Esophagus squamous epithelium (tissue), 4 donors: Measurements from ENCODE around the gene CHST14.

Experiments
- POLR2A ChIP-seq, 4 donors: fragments of 450-650 bp; IDR thresholded peaks; one replicate each; pipeline ENCODE4 v1.6.1; 2017; ENCODE audit warnings: antibody characterized with exemption in 4 of 4, mild to moderate bottlenecking in 4 of 4, moderate library complexity in 3 of 4
- TF ChIP-seq, protein P1 (sequence below), 6 experiments: fragments of 450-650 bp in 4 of 6; fragments of 200-600 bp in 2 of 6; sonication (generic) in 2 of 6; IDR thresholded peaks; one replicate each; pipeline ENCODE4 v1.5.1; 2016 to 2019; ENCODE audit warnings: antibody characterized with exemption in 6 of 6, mild to moderate bottlenecking in 4 of 6, moderate library complexity in 4 of 6

DNA sequence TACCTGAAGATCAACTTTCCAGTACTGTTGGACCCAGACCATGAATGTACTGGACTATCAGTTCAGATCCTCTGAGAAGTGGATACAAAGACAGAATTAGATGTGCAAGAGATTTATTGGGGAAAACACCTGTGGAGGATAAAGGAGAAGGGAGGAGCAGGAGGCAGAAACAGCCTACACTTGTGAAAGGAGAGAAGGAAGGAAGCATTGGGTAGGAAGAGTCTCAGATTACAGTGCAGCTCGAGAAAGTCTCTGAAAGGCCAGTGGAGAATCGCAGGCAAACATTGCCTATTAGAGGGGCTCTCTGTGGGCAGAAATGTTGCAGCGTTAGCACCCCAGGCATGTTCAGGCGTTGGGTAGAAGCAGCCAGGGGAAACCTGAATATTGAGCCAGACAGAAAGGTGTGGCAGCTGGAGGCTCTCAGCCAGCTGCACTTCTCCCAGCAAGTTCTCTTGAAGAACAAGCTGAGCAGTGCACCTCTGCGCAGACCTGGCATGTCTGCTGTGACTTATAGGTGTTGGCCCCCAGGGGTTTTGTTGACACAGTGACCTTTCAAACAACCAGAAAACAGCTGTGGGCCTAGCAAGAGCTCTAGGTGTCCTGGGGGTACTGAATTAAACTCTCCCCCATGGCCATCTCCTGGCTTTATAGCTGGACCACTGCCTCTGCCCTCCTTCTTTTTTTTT is 7.0 kb downstream of the CHST14 start:
- TF ChIP-seq, protein P1, sequence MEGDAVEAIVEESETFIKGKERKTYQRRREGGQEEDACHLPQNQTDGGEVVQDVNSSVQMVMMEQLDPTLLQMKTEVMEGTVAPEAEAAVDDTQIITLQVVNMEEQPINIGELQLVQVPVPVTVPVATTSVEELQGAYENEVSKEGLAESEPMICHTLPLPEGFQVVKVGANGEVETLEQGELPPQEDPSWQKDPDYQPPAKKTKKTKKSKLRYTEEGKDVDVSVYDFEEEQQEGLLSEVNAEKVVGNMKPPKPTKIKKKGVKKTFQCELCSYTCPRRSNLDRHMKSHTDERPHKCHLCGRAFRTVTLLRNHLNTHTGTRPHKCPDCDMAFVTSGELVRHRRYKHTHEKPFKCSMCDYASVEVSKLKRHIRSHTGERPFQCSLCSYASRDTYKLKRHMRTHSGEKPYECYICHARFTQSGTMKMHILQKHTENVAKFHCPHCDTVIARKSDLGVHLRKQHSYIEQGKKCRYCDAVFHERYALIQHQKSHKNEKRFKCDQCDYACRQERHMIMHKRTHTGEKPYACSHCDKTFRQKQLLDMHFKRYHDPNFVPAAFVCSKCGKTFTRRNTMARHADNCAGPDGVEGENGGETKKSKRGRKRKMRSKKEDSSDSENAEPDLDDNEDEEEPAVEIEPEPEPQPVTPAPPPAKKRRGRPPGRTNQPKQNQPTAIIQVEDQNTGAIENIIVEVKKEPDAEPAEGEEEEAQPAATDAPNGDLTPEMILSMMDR (IDR thresholded peaks at IDR 0.05): no peak
- TF ChIP-seq POLR2A (IDR thresholded peaks at IDR 0.05): no peak
